HepG2 (cell line): ENCODE data around the gene INTS15.

Source experiments
- CTCF ChIP-seq: sonication (generic); formaldehyde crosslinking; IDR thresholded peaks from 2 replicates; pipeline ENCODE4 v1.5.0; 2020; ENCODE audit warnings: mild to moderate bottlenecking, missing genetic modification reagents, moderate library complexity
- HES4 ChIP-seq: sonication (generic); formaldehyde crosslinking; IDR thresholded peaks from 2 replicates; pipeline ENCODE4 v1.9.0; 2021; ENCODE audit warnings: mild to moderate bottlenecking, missing genetic modification reagents, borderline replicate concordance
- MLLT10 ChIP-seq: sonication (generic); formaldehyde crosslinking; IDR thresholded peaks from 2 replicates; pipeline ENCODE4 v1.4.0; 2020; ENCODE audit warnings: missing genetic modification reagents
- SRSF9 ChIP-seq: fragments of 200-400 bp; formaldehyde crosslinking; IDR thresholded peaks from 2 replicates; pipeline ENCODE4 v1.6.1; 2018; ENCODE audit warnings: borderline replicate concordance, mild to moderate bottlenecking, low read depth, low read length; ENCODE audit not compliant: insufficient read depth, poor library complexity, severe bottlenecking

GRCh38 chr7:6623589-6624245, 33.9 kb downstream of the INTS15 start:
- TF ChIP-seq SRSF9 = no peak
- no peak for TF ChIP-seq HES4 (CRISPR knock-in tag)
- no peak for TF ChIP-seq CTCF (CRISPR knock-in tag)
- no peak for TF ChIP-seq MLLT10 (CRISPR knock-in tag)
